Smooth muscle cell (in vitro differentiated cells): Measurements from ENCODE around the gene CADM1. TPM values are rescaled to one million over a fixed set of nuclear protein-coding genes. Genes with fewer than 3 reads are reported as not detected.

Source experiments
- DNase-seq: peaks from one replicate; lab custom pipeline; 2025; ENCODE audit not compliant: unreplicated experiment; lab: John Stamatoyannopoulos, UW
- H2AFZ ChIP-seq: fragments of 200-600 bp; sonication (generic); 2 replicates; pipeline ENCODE4 v1.6.0; 2016; ENCODE audit warnings: antibody characterized with exemption, low read depth, mild to moderate bottlenecking
- H3F3A ChIP-seq: fragments of 200-600 bp; sonication (generic); 2 replicates; pipeline ENCODE4 v1.6.0; 2017; ENCODE audit warnings: antibody characterized with exemption, low read depth
- H3K27ac ChIP-seq: fragments of 200-600 bp; sonication (generic); 2 replicates; pipeline ENCODE4 v1.5.1; 2016; ENCODE audit warnings: low read depth, mild to moderate bottlenecking
- H3K27me3 ChIP-seq: fragments of 200-600 bp; sonication (generic); 2 replicates; pipeline ENCODE4 v1.6.1; 2016; ENCODE audit warnings: low read depth, mild to moderate bottlenecking
- H3K36me3 ChIP-seq: fragments of 200-600 bp; sonication (generic); 2 replicates; pipeline ENCODE4 v1.5.1; 2016; ENCODE audit warnings: low read depth
- H3K4me1 ChIP-seq: fragments of 200-600 bp; sonication (generic); 2 replicates; pipeline ENCODE4 v1.5.1; 2016; ENCODE audit warnings: low read depth
- H3K4me2 ChIP-seq: fragments of 200-600 bp; sonication (generic); 2 replicates; pipeline ENCODE4 v1.6.0; 2016; ENCODE audit warnings: mild to moderate bottlenecking
- H3K4me3 ChIP-seq: fragments of 200-600 bp; sonication (generic); 2 replicates; pipeline ENCODE4 v1.5.1; 2016; ENCODE audit warnings: mild to moderate bottlenecking
- H3K79me2 ChIP-seq: fragments of 200-600 bp; sonication (generic); 2 replicates; pipeline ENCODE4 v1.6.0; 2016; ENCODE audit warnings: low read depth, mild to moderate bottlenecking
- H3K9ac ChIP-seq: fragments of 200-600 bp; sonication (generic); 2 replicates; pipeline ENCODE4 v1.6.0; 2016; ENCODE audit warnings: low read depth
- H3K9me3 ChIP-seq: fragments of 200-600 bp; sonication (generic); replicated peaks from 2 replicates; pipeline ENCODE4 v1.5.1; 2016; ENCODE audit warnings: low read depth
- H4K20me1 ChIP-seq: fragments of 200-600 bp; sonication (generic); 2 replicates; pipeline ENCODE4 v1.6.0; 2016; ENCODE audit warnings: low read depth
- CTCF ChIP-seq: fragments of 200-600 bp; sonication (generic); IDR thresholded peaks from 2 replicates; pipeline ENCODE4 v1.5.1; 2017; ENCODE audit warnings: borderline replicate concordance, mild to moderate bottlenecking, antibody characterized with exemption; ENCODE audit not compliant: insufficient read depth, poor library complexity, severe bottlenecking
- WGBS: methylation state at CpG from one replicate; pipeline ENCODE4 v1.1.7; 2016; ENCODE audit warnings: low lambda C conversion rate; 5-methylcytosine and 5-hydroxymethylcytosine counted together
- polyA plus RNA-seq: library from polyadenylated mRNA; unstranded; fragments of >200 nt; fragmentation: Nextera tagmentation; extraction: Ambion mirVana; gene quantifications from 2 replicates; pipeline ENCODE4 v1.2.1, GENCODE V29; 2016
- total RNA-seq: library from RNA; depleted of rRNA; stranded (reverse); fragments of >200 nt; gene quantifications from 2 replicates; pipeline ENCODE4 v1.2.3, GENCODE V29; 2014

The CADM1 gene
- total and polyA plus RNA-seq, 2 experiments from 2014 or later, result 158 to 167 TPM

- H2AFZ ChIP-seq, result no peak overlapping the region
- H4K20me1 ChIP-seq, result peaks cover 71% of the 10 kb centered on the region
- peaks cover 27% of the 10 kb centered on the region for H3K79me2 ChIP-seq
- H3K9me3 ChIP-seq, result no peaks in the 10 kb centered on the region
- no peaks in the 10 kb centered on the region for H3K27me3 ChIP-seq
- 87% methylated on average over 2 of the region's 2 CpGs for WGBS
- H3K4me3 ChIP-seq, result no peak overlapping the region
- no peaks in the 10 kb centered on the region for H3K4me1 ChIP-seq
- no peak for DNase-seq
- peaks cover 5% of the 10 kb centered on the region for H3F3A ChIP-seq
- no peaks in the 10 kb centered on the region for H3K36me3 ChIP-seq
- H3K27ac ChIP-seq, result no peak overlapping the region
- H3K4me2 ChIP-seq, result no peak overlapping the region
- H3K9ac ChIP-seq, result no peak overlapping the region
- no peak for TF ChIP-seq CTCF
Observed at GRCh38 chr11:115398333-115399080, 105.7 kb downstream of the CADM1 start.

- Histone ChIP-seq H3K4me3 (no peak overlapping the region), H3K27me3 (no peaks in the 10 kb centered on the region), H3K9me3 (no peaks in the 10 kb centered on the region), H3K27ac (no peak overlapping the region), H3K4me2 (no peak overlapping the region), H2AFZ (no peak overlapping the region), H4K20me1 (peaks cover 67% of the 10 kb centered on the region), H3F3A (peaks cover 5% of the 10 kb centered on the region), H3K79me2 (peaks cover 20% of the 10 kb centered on the region), H3K4me1 (peaks cover 5% of the 10 kb centered on the region), H3K36me3 (no peaks in the 10 kb centered on the region), H3K9ac (no peak overlapping the region)
- TF ChIP-seq CTCF, result no peak
- no peak for DNase-seq
- WGBS, result 84% methylated on average over 1 of the region's 1 CpG
Observed at GRCh38 chr11:115396533-115396932, 107.7 kb downstream of the CADM1 start.

GRCh38 chr11:115393950-115394349 is 110.3 kb downstream of the CADM1 start:
- H3K4me2 ChIP-seq, result no peak overlapping the region
- no peak overlapping the region for H3K9ac ChIP-seq
- H3K27me3 ChIP-seq, result no peaks in the 10 kb centered on the region
- H3K79me2 ChIP-seq, result peaks cover 7% of the 10 kb centered on the region
- H3K4me3 ChIP-seq, result no peak overlapping the region
- H3F3A ChIP-seq, result peaks cover 5% of the 10 kb centered on the region
- DNase-seq, result no peak
- H2AFZ ChIP-seq, result no peak overlapping the region
- peaks cover 24% of the 10 kb centered on the region for H3K4me1 ChIP-seq
- no peaks in the 10 kb centered on the region for H3K9me3 ChIP-seq
- peaks cover 76% of the 10 kb centered on the region for H4K20me1 ChIP-seq
- no peak overlapping the region for H3K27ac ChIP-seq
- H3K36me3 ChIP-seq, result no peaks in the 10 kb centered on the region
- TF ChIP-seq CTCF, result no peak

GRCh38 chr11:115391598-115391997 is 112.6 kb downstream of the CADM1 start:
- Histone ChIP-seq H3K36me3 (no peaks in the 10 kb centered on the region), H2AFZ (no peak overlapping the region), H3K4me1 (peaks cover 24% of the 10 kb centered on the region), H4K20me1 (peaks cover 94% of the 10 kb centered on the region), H3K9ac (no peak overlapping the region), H3F3A (no peaks in the 10 kb centered on the region), H3K4me2 (no peak overlapping the region), H3K4me3 (no peak overlapping the region), H3K27ac (no peak overlapping the region), H3K9me3 (no peaks in the 10 kb centered on the region), H3K27me3 (no peaks in the 10 kb centered on the region), H3K79me2 (peaks cover 10% of the 10 kb centered on the region)
- DNase-seq, result no peak
- TF ChIP-seq CTCF, result no peak
- 63% methylated on average over 1 of the region's 1 CpG for WGBS
